Measurements from ENCODE around the gene WWOX. TPM values are rescaled to one million over a fixed set of nuclear protein-coding genes. Genes with fewer than 3 reads are reported as not detected.

WWOX gene
- total and polyA plus RNA-seq, 7 donors, result 7.1 to 46.8 (median 16.1) TPM

- intact Hi-C loops (cut with DNase I), result no loop called here
- WGBS, 2 donors, result 92 to 93% methylated on average over 8 of the region's 8 CpGs
- no peak overlapping the region for H3K27ac ChIP-seq
- no peaks in the 10 kb centered on the region for H3K9me3 ChIP-seq
- no peaks in the 10 kb centered on the region for H3K4me1 ChIP-seq
- TF ChIP-seq CTCF (IDR thresholded peaks at IDR 0.05) (no peak), EP300 (IDR thresholded peaks at IDR 0.05) (no peak), POLR2AphosphoS5 (IDR thresholded peaks at IDR 0.05) (no peak), POLR2A (IDR thresholded peaks at IDR 0.05) (no peak)
- H3K27me3 ChIP-seq, result no peaks in the 10 kb centered on the region
- no peaks in the 10 kb centered on the region for H3K36me3 ChIP-seq
- DNase-seq, result no peak
- no peak overlapping the region for H3K4me3 ChIP-seq
Observed at GRCh38 chr16:78218856-78219651, 119.6 kb downstream of the WWOX start.

GRCh38 chr16:78220571-78220970 lies 121.1 kb downstream of the WWOX start:
- Histone ChIP-seq H3K27ac (no peak overlapping the region), H3K4me3 (no peak overlapping the region), H3K9me3 (no peaks in the 10 kb centered on the region), H3K36me3 (no peaks in the 10 kb centered on the region), H3K4me1 (no peaks in the 10 kb centered on the region), H3K27me3 (no peaks in the 10 kb centered on the region)
- TF ChIP-seq POLR2AphosphoS5 (IDR thresholded peaks at IDR 0.05) (no peak), POLR2A (IDR thresholded peaks at IDR 0.05) (no peak), EP300 (IDR thresholded peaks at IDR 0.05) (no peak)
- whole genome bisulfite sequencing, 2 donors, result 93 to 96% methylated on average over 2 of the region's 2 CpGs
- intact Hi-C loops (cut with DNase I), result no loop called here
- DNase-seq, result no peak

GRCh38 chr16:78221892-78222291 lies 122.4 kb downstream of the WWOX start:
- Histone ChIP-seq H3K4me1 (no peaks in the 10 kb centered on the region), H3K27ac (no peak overlapping the region), H3K36me3 (no peaks in the 10 kb centered on the region), H3K4me3 (no peak overlapping the region), H3K27me3 (no peaks in the 10 kb centered on the region), H3K9me3 (no peaks in the 10 kb centered on the region)
- intact Hi-C loops (cut with DNase I), result no loop called here
- no peak for TF ChIP-seq POLR2A (IDR thresholded peaks at IDR 0.05)
- TF ChIP-seq POLR2AphosphoS5 (IDR thresholded peaks at IDR 0.05), result no peak
- TF ChIP-seq CTCF (IDR thresholded peaks at IDR 0.05), result no peak
- TF ChIP-seq EP300 (IDR thresholded peaks at IDR 0.05), result no peak
- DNase-seq, result no peak
- WGBS, 2 donors, result 87 to 90% methylated on average over 6 of the region's 6 CpGs

- 95% methylated on average over 2 of the region's 2 CpGs for WGBS, 2 donors
- TF ChIP-seq EP300 (IDR thresholded peaks at IDR 0.05) (no peak), POLR2A (IDR thresholded peaks at IDR 0.05) (no peak), CTCF (IDR thresholded peaks at IDR 0.05) (no peak), POLR2AphosphoS5 (IDR thresholded peaks at IDR 0.05) (no peak)
- H3K36me3 ChIP-seq, result no peaks in the 10 kb centered on the region
- intact Hi-C loops (cut with DNase I), result no loop called here
- no peak overlapping the region for H3K4me3 ChIP-seq
- no peaks in the 10 kb centered on the region for H3K4me1 ChIP-seq
- H3K27me3 ChIP-seq, result no peaks in the 10 kb centered on the region
- no peaks in the 10 kb centered on the region for H3K9me3 ChIP-seq
- H3K27ac ChIP-seq, result no peak overlapping the region
- DNase-seq, result no peak
Observed at GRCh38 chr16:78224342-78224741, 124.9 kb downstream of the WWOX start.

GRCh38 chr16:78225919-78226318 lies 126.5 kb downstream of the WWOX start:
- Histone ChIP-seq H3K4me3 (no peak overlapping the region), H3K9me3 (no peaks in the 10 kb centered on the region), H3K4me1 (peaks cover 0 to 9% (median 8%) of the 10 kb centered on the region in 4 donors), H3K27ac (no peak overlapping the region), H3K36me3 (no peaks in the 10 kb centered on the region), H3K27me3 (no peaks in the 10 kb centered on the region)
- no peak for TF ChIP-seq CTCF (IDR thresholded peaks at IDR 0.05)
- TF ChIP-seq EP300 (IDR thresholded peaks at IDR 0.05), result no peak
- TF ChIP-seq POLR2AphosphoS5 (IDR thresholded peaks at IDR 0.05), result no peak
- TF ChIP-seq POLR2A (IDR thresholded peaks at IDR 0.05), result no peak
- WGBS, 2 donors, result 72 to 77% methylated on average over 3 of the region's 3 CpGs
- intact Hi-C loops (cut with DNase I), result no loop called here
- no peak for DNase-seq
